Stimulated activated CD4-positive, alpha-beta T cell treated with anti-CD3 and anti-CD28 coated beads, Interleukin-1b, Interleukin-23, amount 100 ng/mL, for 24 hours (primary cell): Measurements from ENCODE around the gene FMO3.

Experiments used
- DNase-seq, 4 experiments: peaks; one replicate each; pipeline ENCODE4 v3.0.0-alpha.2; 2020; ENCODE audit warnings: low read depth in 4 of 4, low spot score in 1 of 4

The FMO3 gene

DNA sequence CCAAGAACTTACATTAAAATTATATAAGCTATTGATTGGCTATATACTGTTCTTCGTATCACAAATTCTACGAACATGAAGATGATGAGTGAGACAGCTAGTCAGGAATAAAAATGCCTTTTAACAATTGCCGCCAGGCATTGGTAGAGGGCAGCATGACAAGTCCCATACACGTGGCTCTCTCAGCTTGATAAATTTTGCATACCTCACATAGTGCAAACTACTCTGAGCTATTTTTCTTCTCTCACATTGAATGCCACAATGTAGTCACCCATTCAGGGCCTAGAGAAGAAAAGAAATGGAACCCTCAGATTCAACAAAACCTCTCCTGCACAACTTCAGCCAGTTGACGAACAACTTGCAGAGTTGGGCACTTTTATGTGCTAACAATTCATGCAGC lies 67.4 kb downstream of the FMO3 start:
- DNase-seq, result no peak

DNA sequence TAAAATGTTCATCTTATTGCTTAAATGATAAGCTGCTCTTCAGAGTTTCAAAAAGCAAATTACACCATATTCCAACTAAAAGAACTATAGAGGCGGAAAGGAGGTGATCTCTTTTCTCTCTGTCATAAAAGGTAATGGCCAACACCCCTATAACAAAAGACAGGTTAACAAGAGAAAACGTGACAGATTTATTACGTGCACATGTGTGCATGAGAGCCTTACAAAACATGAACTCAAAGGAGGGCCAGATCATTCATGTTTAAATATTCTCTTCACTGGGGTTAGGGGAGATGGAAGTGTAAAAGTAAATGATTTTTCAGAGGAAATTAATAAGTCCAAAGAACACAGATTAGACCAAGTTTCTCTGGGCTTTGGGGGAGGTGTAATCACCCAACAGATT lies 67.8 kb downstream of the FMO3 start:
- no peak for DNase-seq

DNA sequence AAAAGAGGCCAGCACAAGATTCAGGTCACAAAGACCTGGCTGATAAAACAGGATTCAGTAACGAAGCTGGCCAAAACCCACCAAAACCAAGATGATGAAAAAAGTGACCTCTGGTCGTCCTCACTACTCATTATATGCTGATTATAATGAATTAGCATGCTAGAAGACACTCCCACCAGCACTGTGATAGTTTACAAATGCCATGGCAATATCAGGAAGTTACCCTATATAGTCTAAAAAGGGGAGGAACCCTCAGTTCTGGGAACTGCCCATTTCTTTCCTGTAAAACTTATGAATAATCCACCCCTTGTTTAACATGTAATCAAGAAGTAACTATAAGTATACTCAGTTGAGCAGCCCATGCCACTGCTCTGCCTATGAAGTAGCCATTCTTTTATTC lies 68.4 kb downstream of the FMO3 start:
- no peak for DNase-seq

GRCh38 chr1:171160211-171160610 lies 69.5 kb downstream of the FMO3 start:
- no peak for DNase-seq

DNA sequence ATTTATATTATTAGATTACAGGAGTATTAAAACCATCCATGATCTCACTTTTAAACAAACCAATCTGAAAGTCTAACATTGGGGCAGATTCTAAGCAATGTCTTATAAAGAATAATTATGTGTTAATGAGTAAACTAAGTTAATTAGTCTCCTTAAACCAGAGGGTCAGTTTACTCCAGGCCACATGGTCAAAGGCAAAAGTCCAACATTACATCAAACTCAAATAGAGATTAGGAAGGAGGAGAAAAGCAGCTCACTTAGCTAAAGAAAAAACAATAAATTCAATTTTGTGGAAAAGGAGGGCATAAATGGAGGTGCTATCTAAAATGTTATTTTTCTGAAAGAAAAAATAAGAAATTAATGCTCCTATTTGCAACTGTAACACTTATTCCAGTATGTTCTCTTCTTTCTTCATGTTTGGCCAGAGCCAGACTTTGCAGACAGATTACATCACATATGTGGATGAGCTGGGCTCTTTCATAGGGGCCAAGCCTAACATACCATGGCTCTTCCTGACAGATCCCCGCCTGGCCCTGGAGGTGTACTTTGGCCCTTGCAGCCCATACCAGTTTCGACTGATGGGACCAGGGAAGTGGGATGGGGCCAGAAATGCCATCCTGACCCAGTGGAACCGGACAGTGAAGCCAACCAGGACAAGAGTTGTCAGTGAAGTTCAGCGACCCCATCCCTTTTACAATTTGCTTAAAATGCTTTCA lies 70.1 kb downstream of the FMO3 start:
- DNase-seq, result no peak

GRCh38 chr1:171161431-171161830 lies 70.7 kb downstream of the FMO3 start:
- no peak for DNase-seq

GRCh38 chr1:171166361-171166760 lies 75.7 kb downstream of the FMO3 start:
- no peak for DNase-seq
